ENCODE data around the gene TTLL9. TPM values are rescaled to one million over a fixed set of nuclear protein-coding genes. Genes with fewer than 3 reads are reported as not detected.
"Not testable (repeated sequence)": the region's sequence is repeated elsewhere in the genome, so short reads cannot be mapped to it uniquely, and the experiment has no call there.

Gene TTLL9
- total and polyA plus RNA-seq, 7 donors: 0.15 to 1.1 TPM; not detected in 5

- Histone ChIP-seq H3K4me1 (no peaks in the 10 kb centered on the region), H3K27me3 (peaks cover 0 to 30% (median 0%) of the 10 kb centered on the region in 3 donors), H3K9me3 (no peaks in the 10 kb centered on the region), H3K27ac (no peak overlapping the region), H3K36me3 (no peaks in the 10 kb centered on the region), H3K4me3 (no peak overlapping the region)
- 51 to 75% methylated on average over 8 of the region's 8 CpGs for WGBS, 2 donors
- intact Hi-C loops (cut with DNase I): no loop called here
- no peak for DNase-seq
- TF ChIP-seq POLR2AphosphoS5 (IDR thresholded peaks at IDR 0.05) (no peak), POLR2A (IDR thresholded peaks at IDR 0.05) (no peak), EP300 (IDR thresholded peaks at IDR 0.05) (no peak)
- TF ChIP-seq, protein P1, sequence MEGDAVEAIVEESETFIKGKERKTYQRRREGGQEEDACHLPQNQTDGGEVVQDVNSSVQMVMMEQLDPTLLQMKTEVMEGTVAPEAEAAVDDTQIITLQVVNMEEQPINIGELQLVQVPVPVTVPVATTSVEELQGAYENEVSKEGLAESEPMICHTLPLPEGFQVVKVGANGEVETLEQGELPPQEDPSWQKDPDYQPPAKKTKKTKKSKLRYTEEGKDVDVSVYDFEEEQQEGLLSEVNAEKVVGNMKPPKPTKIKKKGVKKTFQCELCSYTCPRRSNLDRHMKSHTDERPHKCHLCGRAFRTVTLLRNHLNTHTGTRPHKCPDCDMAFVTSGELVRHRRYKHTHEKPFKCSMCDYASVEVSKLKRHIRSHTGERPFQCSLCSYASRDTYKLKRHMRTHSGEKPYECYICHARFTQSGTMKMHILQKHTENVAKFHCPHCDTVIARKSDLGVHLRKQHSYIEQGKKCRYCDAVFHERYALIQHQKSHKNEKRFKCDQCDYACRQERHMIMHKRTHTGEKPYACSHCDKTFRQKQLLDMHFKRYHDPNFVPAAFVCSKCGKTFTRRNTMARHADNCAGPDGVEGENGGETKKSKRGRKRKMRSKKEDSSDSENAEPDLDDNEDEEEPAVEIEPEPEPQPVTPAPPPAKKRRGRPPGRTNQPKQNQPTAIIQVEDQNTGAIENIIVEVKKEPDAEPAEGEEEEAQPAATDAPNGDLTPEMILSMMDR (IDR thresholded peaks at IDR 0.05): no peak
These were observed 57.3 kb downstream of the TTLL9 start for GRCh38 chr20:31927627-31928159.

- H3K36me3 ChIP-seq; H3K9me3 ChIP-seq; H3K4me3 ChIP-seq; intact Hi-C loops (cut with DNase I); H3K4me1 ChIP-seq; H3K27ac ChIP-seq; DNase-seq: not testable (repeated sequence)
- WGBS, 2 donors: 45 to 78% methylated on average over 4 of the region's 4 CpGs
- peaks cover 0 to 20% (median 0%) of the 10 kb centered on the region in 3 donors for H3K27me3 ChIP-seq
These were observed 59.2 kb downstream of the TTLL9 start for GRCh38 chr20:31929631-31930030.

- WGBS, 2 donors: 36 to 52% methylated on average over 5 of the region's 5 CpGs
- no peak for DNase-seq
- no peak overlapping the region for H3K4me3 ChIP-seq
- H3K27ac ChIP-seq: no peak overlapping the region
- no peaks in the 10 kb centered on the region for H3K36me3 ChIP-seq
- H3K4me1 ChIP-seq: no peaks in the 10 kb centered on the region
- no peak for TF ChIP-seq POLR2AphosphoS5 (IDR thresholded peaks at IDR 0.05)
- H3K27me3 ChIP-seq: peaks cover 0 to 12% (median 0%) of the 10 kb centered on the region in 3 donors
- H3K9me3 ChIP-seq: no peaks in the 10 kb centered on the region
- intact Hi-C loops (cut with DNase I): no loop called here
These were observed 60.3 kb downstream of the TTLL9 start for GRCh38 chr20:31930779-31931178.

- TF ChIP-seq, protein P1 (IDR thresholded peaks at IDR 0.05): no peak
- TF ChIP-seq POLR2A (IDR thresholded peaks at IDR 0.05): no peak
- TF ChIP-seq EP300 (IDR thresholded peaks at IDR 0.05): no peak
- no peak for TF ChIP-seq POLR2AphosphoS5 (IDR thresholded peaks at IDR 0.05)
- no peak for DNase-seq
These were observed 63.3 kb downstream of the TTLL9 start for GRCh38 chr20:31933698-31934097.

DNA sequence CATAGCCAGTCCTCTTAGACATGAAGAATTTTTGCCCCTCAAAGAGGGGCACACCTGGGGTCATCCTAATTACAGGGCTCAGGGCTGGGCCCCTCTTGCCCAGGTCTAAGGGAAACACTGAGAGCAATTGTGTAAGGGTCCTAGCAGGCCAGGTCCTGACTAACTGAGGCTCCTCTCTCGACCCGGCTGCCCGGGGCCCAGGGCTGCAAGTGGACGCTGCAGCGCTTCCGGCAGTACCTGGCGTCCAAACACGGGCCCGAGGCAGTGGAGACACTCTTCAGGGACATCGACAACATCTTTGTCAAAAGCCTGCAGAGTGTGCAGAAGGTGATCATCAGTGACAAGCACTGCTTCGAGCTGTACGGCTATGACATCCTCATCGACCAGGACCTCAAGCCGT lies 64.1 kb downstream of the TTLL9 start:
- DNase-seq: no peak
- 91 to 92% methylated on average over 14 of the region's 14 CpGs for WGBS, 2 donors
- H3K36me3 ChIP-seq: no peaks in the 10 kb centered on the region
- no peak overlapping the region for H3K27ac ChIP-seq
- H3K27me3 ChIP-seq: no peaks in the 10 kb centered on the region
- H3K9me3 ChIP-seq: no peaks in the 10 kb centered on the region
- H3K4me3 ChIP-seq: no peak overlapping the region
- intact Hi-C loops (cut with DNase I): no loop called here
- TF ChIP-seq, protein P1 (IDR thresholded peaks at IDR 0.05): no peak
- TF ChIP-seq POLR2A (IDR thresholded peaks at IDR 0.05) (no peak), EP300 (IDR thresholded peaks at IDR 0.05) (no peak), POLR2AphosphoS5 (IDR thresholded peaks at IDR 0.05) (no peak)
- H3K4me1 ChIP-seq: no peaks in the 10 kb centered on the region

More at GRCh38 chr20:31933698-31934097, 63.3 kb downstream of the TTLL9 start:
- intact Hi-C loops (cut with DNase I): no loop called here
- Histone ChIP-seq H3K27ac (no peak overlapping the region), H3K36me3 (no peaks in the 10 kb centered on the region), H3K27me3 (no peaks in the 10 kb centered on the region), H3K4me1 (no peaks in the 10 kb centered on the region), H3K9me3 (no peaks in the 10 kb centered on the region), H3K4me3 (no peak overlapping the region)
- 87 to 89% methylated on average over 10 of the region's 10 CpGs for WGBS, 2 donors
